H1 (cell line): ENCODE results near the gene HOXB9. TPM values are rescaled to one million over a fixed set of nuclear protein-coding genes. Genes with fewer than 3 reads are reported as not detected.

Experiments used
- CTCF ChIA-PET: fragments of 300-600 bp; sonication (Branson Sonifier 250); formaldehyde crosslinking; loops from one replicate; lab custom pipeline; 2021; ENCODE audit not compliant: partially characterized antibody; lab: Charles Lee
- POLR2A ChIA-PET: fragments of 300-600 bp; sonication (Branson Sonifier 250); formaldehyde crosslinking; loops from one replicate; lab custom pipeline; 2021; ENCODE audit warnings: inconsistent platforms; ENCODE audit not compliant: partially characterized antibody; lab: Charles Lee
- DNase-seq, 2 experiments: peaks; one replicate each; pipeline versions ENCODE4 v3.0.0 to v3.0.0-alpha.2; 2010 to 2022; ENCODE audit warnings: low spot score in 2 of 2, low read depth in 1 of 2, mixed read lengths in 1 of 2
- FAIRE-seq: peaks from 2 replicates; lab custom pipeline; 2011; peaks lifted over from hg19 to GRCh38; lab: Jason Lieb, UNC
- H2AFZ ChIP-seq: 2 replicates; pipeline ENCODE4 v1.8.1; 2012; ENCODE audit warnings: low read length, inconsistent platforms
- H2AK5ac ChIP-seq: 2 replicates; pipeline ENCODE4 v1.6.1; 2013; ENCODE audit warnings: low read depth, low read length
- H2BK120ac ChIP-seq: replicated peaks from 2 replicates; pipeline ENCODE3; 2013; ENCODE audit warnings: low read depth, low read length, inconsistent platforms
- H2BK12ac ChIP-seq: 2 replicates; pipeline ENCODE4 v1.6.1; 2013; ENCODE audit warnings: low read depth, low read length
- H2BK15ac ChIP-seq: 2 replicates; pipeline ENCODE4 v1.6.1; 2013; ENCODE audit warnings: low read length
- H2BK20ac ChIP-seq: 2 replicates; pipeline ENCODE4 v1.6.1; 2013; ENCODE audit warnings: low read length
- H2BK5ac ChIP-seq: 2 replicates; pipeline ENCODE4 v1.6.1; 2013; ENCODE audit warnings: low read depth, low read length
- H3K14ac ChIP-seq: 2 replicates; pipeline ENCODE4 v1.6.1; 2013; ENCODE audit warnings: inconsistent platforms; ENCODE audit not compliant: insufficient read length
- H3K18ac ChIP-seq: 2 replicates; pipeline ENCODE4 v1.6.1; 2013; ENCODE audit warnings: low read length; ENCODE audit errors: extremely low read depth
- H3K23ac ChIP-seq: 2 replicates; pipeline ENCODE4 v1.6.1; 2013; ENCODE audit warnings: inconsistent platforms; ENCODE audit not compliant: insufficient read length
- H3K23me2 ChIP-seq: 2 replicates; pipeline ENCODE4 v1.6.1; 2013; ENCODE audit warnings: low read depth, low read length
- H3K27ac ChIP-seq: 2 replicates; pipeline ENCODE4 v1.6.1; 2011; ENCODE audit warnings: low read depth, low read length, inconsistent platforms
- H3K27me3 ChIP-seq, 4 experiments: replicated peaks in 1 of 4; 1 replicate in 1 of 4; 2 replicates in 3 of 4; pipeline versions ENCODE4 v1.6.1 to v1.8.1; 2011 to 2013; ENCODE audit warnings: low read length in 3 of 4, mild to moderate bottlenecking in 3 of 4, inconsistent platforms in 2 of 4, mixed read lengths in 2 of 4, moderate library complexity in 1 of 4; ENCODE audit not compliant: control insufficient read depth in 3 of 4, insufficient read depth in 3 of 4; ENCODE audit errors: extremely low read depth in 1 of 4
- H3K36me3 ChIP-seq, 4 experiments: 2 replicates each; pipeline versions ENCODE4 v1.6.1 to v1.8.1; 2011 to 2013; ENCODE audit warnings: mild to moderate bottlenecking in 4 of 4, low read length in 3 of 4, moderate library complexity in 2 of 4, control low read depth in 1 of 4, inconsistent platforms in 1 of 4; ENCODE audit not compliant: insufficient read depth in 4 of 4, control insufficient read depth in 2 of 4
- H3K4ac ChIP-seq: replicated peaks from 2 replicates; pipeline ENCODE3; 2013; ENCODE audit warnings: low read length, low read depth, mixed read lengths, inconsistent platforms; ENCODE audit not compliant: insufficient read length
- H3K4me1 ChIP-seq, 4 experiments: replicated peaks in 1 of 4; 1 replicate in 1 of 4; 2 replicates in 3 of 4; pipeline versions ENCODE4 v1.6.1 to v1.8.1; 2011 to 2013; ENCODE audit warnings: low read length in 3 of 4, inconsistent platforms in 2 of 4, mixed read lengths in 1 of 4; ENCODE audit not compliant: insufficient read depth in 4 of 4, control insufficient read depth in 3 of 4
- H3K4me2 ChIP-seq, 2 experiments: 2 replicates each; pipeline versions ENCODE4 v1.6.1 to v1.8.1; 2011 to 2013; ENCODE audit warnings: low read depth in 2 of 2, low read length in 2 of 2, control low read depth in 1 of 2, inconsistent platforms in 1 of 2, mild to moderate bottlenecking in 1 of 2; ENCODE audit not compliant: insufficient read depth in 1 of 2
- H3K4me3 ChIP-seq, 4 experiments: fragments of 200-600, 300-600 bp in 1 of 4; sonication (generic), shearing (Covaris generic), sonication (Bioruptor Twin) in 1 of 4; 2 replicates each; pipeline versions ENCODE4 v1.5.1 to v1.8.1; 2011 to 2016; ENCODE audit warnings: low read length in 4 of 4, low read depth in 3 of 4, control low read depth in 2 of 4, inconsistent platforms in 2 of 4, mild to moderate bottlenecking in 2 of 4, mixed read lengths in 1 of 4, moderate library complexity in 1 of 4; ENCODE audit not compliant: insufficient read depth in 2 of 4; ENCODE audit errors: extremely low read depth in 1 of 4
- H3K56ac ChIP-seq: replicated peaks from 2 replicates; pipeline ENCODE3; 2013; ENCODE audit warnings: low read depth, mild to moderate bottlenecking, mixed read lengths, low read length, inconsistent platforms; ENCODE audit not compliant: insufficient read length
- H3K79me1 ChIP-seq: 2 replicates; pipeline ENCODE4 v1.6.1; 2013; ENCODE audit warnings: low read depth, low read length, control low read depth
- H3K79me2 ChIP-seq, 2 experiments: 2 replicates each; pipeline versions ENCODE4 v1.6.1 to v1.8.1; 2012 to 2013; ENCODE audit warnings: low read length in 2 of 2, mild to moderate bottlenecking in 2 of 2, inconsistent platforms in 1 of 2; ENCODE audit not compliant: insufficient read depth in 2 of 2, control insufficient read depth in 1 of 2
- H3K9ac ChIP-seq, 4 experiments: replicated peaks in 1 of 4; 1 replicate in 1 of 4; 2 replicates in 3 of 4; pipeline versions ENCODE4 v1.6.1 to v1.8.1; 2011 to 2013; ENCODE audit warnings: low read depth in 3 of 4, low read length in 3 of 4, control low read depth in 2 of 4, mild to moderate bottlenecking in 2 of 4, moderate library complexity in 2 of 4, inconsistent platforms in 1 of 4; ENCODE audit errors: extremely low read depth in 1 of 4
- H3K9me3 ChIP-seq, 2 experiments: 2 replicates each; pipeline versions ENCODE4 v1.6.1 to v1.8.1; 2012 to 2013; ENCODE audit warnings: mild to moderate bottlenecking in 2 of 2, moderate library complexity in 2 of 2, control low read depth in 1 of 2, inconsistent platforms in 1 of 2, low read depth in 1 of 2, low read length in 1 of 2, mixed read lengths in 1 of 2; ENCODE audit not compliant: insufficient read depth in 2 of 2
- H4K20me1 ChIP-seq, 2 experiments: replicated peaks in 1 of 2; 2 replicates each; pipeline versions ENCODE3 to v1.8.1; 2011 to 2013; ENCODE audit warnings: inconsistent platforms in 2 of 2, low read length in 2 of 2, mild to moderate bottlenecking in 1 of 2; ENCODE audit not compliant: insufficient read depth in 2 of 2, control insufficient read depth in 1 of 2
- H4K5ac ChIP-seq: 2 replicates; pipeline ENCODE4 v1.6.1; 2013; ENCODE audit warnings: low read length, low read depth, mixed read lengths, inconsistent platforms; ENCODE audit not compliant: insufficient read length
- H4K8ac ChIP-seq: 2 replicates; pipeline ENCODE4 v1.8.0; 2013; ENCODE audit warnings: mild to moderate bottlenecking, moderate library complexity, low read length, inconsistent platforms; ENCODE audit not compliant: insufficient read depth; ENCODE audit errors: extremely low read depth
- H4K91ac ChIP-seq: replicated peaks from 2 replicates; pipeline ENCODE3; 2013; ENCODE audit warnings: low read length, mixed read lengths, inconsistent platforms; ENCODE audit not compliant: insufficient read length
- ASH2L ChIP-seq: fragments of 200-600, 300-600 bp; sonication (generic); IDR thresholded peaks from one replicate; pipeline ENCODE4 v1.7.1; 2017; ENCODE audit warnings: low read length
- CEBPB ChIP-seq: IDR thresholded peaks from 2 replicates; pipeline ENCODE4 v1.6.1; 2012; ENCODE audit warnings: low read depth, low read length
- CTBP2 ChIP-seq: IDR thresholded peaks from 2 replicates; pipeline ENCODE4 v1.7.0; 2011; ENCODE audit warnings: borderline replicate concordance, mild to moderate bottlenecking, moderate library complexity, mixed read lengths, low read length; ENCODE audit not compliant: insufficient read depth, insufficient read length
- EZH2 ChIP-seq: fragments of 200-600 bp; sonication (generic); IDR thresholded peaks from 2 replicates; pipeline ENCODE4 v1.7.1; 2012; ENCODE audit warnings: low read depth, mild to moderate bottlenecking, moderate library complexity, low read length, inconsistent platforms; ENCODE audit not compliant: severe bottlenecking
- RBBP5 ChIP-seq: IDR thresholded peaks from 2 replicates; pipeline ENCODE4 v1.7.1; 2012; ENCODE audit warnings: low read depth, mild to moderate bottlenecking, inconsistent platforms, low read length, moderate library complexity, borderline replicate concordance
- RFX5 ChIP-seq: IDR thresholded peaks from 2 replicates; pipeline ENCODE4 v1.6.1; 2011; ENCODE audit warnings: low read depth, low read length, improper control_type of control experiment, borderline replicate concordance
- RNF2 ChIP-seq: fragments of 200-900, 300-1000 bp; sonication (generic); IDR thresholded peaks from 2 replicates; pipeline ENCODE4 v1.7.1; 2016; ENCODE audit warnings: borderline replicate concordance, low read depth, mild to moderate bottlenecking, antibody characterized with exemption, low read length; ENCODE audit not compliant: poor library complexity, severe bottlenecking; ENCODE audit errors: missing control alignments
- SIRT6 ChIP-seq: IDR thresholded peaks from one replicate; pipeline ENCODE4 v1.7.1; 2012; ENCODE audit warnings: low read length, inconsistent platforms
- SP1 ChIP-seq: IDR thresholded peaks from 2 replicates; pipeline ENCODE4 v1.6.1; 2011; ENCODE audit warnings: low read depth, low read length
- TBP ChIP-seq: IDR thresholded peaks from 2 replicates; pipeline ENCODE4 v1.6.1; 2011; ENCODE audit warnings: low read depth, low read length, improper control_type of control experiment
- YY1 ChIP-seq: IDR thresholded peaks from 2 replicates; pipeline ENCODE4 v1.6.1; 2011; ENCODE audit warnings: low read depth, mild to moderate bottlenecking, low read length
- WGBS, 2 experiments: shearing (Covaris generic) in 1 of 2; methylation state at CpG; one replicate each; pipeline versions ENCODE4 v1.1.6 to v1.1.7; 2013 to 2015; ENCODE audit warnings: low lambda C conversion rate in 2 of 2, mixed read lengths in 2 of 2, inconsistent platforms in 1 of 2, low coverage in 1 of 2, missing lambda C conversion rate in 1 of 2; ENCODE audit not compliant: insufficient replicate concordance in 2 of 2, insufficient coverage in 1 of 2, insufficient read length in 1 of 2; ENCODE audit errors: extremely low coverage in 1 of 2, missing lambda C conversion rate in 1 of 2; 5-methylcytosine and 5-hydroxymethylcytosine counted together
- polyA plus RNA-seq, 7 experiments: library from polyadenylated mRNA; depleted of rRNA in 3 of 7; stranded (reverse) in 5 of 7; unstranded in 2 of 7; fragments of >200 nt in 5 of 7; fragments of 200-250 nt in 2 of 7; gene quantifications; 1 replicate in 5 of 7; 2 replicates in 1 of 7; 4 replicates in 1 of 7; pipeline versions ENCODE4 v1.2.1 to v1.2.3, GENCODE V29; 2011 to 2013; ENCODE audit warnings: missing spikeins in 2 of 7, mixed read lengths in 2 of 7
- total RNA-seq: library from RNA; stranded (reverse); fragmentation: NEBNext Ultra II Directional; extraction: Animal tissue kit (Norgen Biotek cat#: 25700); gene quantifications from 2 replicates; pipeline ENCODE4 v1.2.1, GENCODE V29; 2021

The HOXB9 gene
- total and polyA plus RNA-seq, 2 of the 8 experiments (the other 6 are each of a cell fraction or from before 2014, with no cell fraction given), result not detected

DNA sequence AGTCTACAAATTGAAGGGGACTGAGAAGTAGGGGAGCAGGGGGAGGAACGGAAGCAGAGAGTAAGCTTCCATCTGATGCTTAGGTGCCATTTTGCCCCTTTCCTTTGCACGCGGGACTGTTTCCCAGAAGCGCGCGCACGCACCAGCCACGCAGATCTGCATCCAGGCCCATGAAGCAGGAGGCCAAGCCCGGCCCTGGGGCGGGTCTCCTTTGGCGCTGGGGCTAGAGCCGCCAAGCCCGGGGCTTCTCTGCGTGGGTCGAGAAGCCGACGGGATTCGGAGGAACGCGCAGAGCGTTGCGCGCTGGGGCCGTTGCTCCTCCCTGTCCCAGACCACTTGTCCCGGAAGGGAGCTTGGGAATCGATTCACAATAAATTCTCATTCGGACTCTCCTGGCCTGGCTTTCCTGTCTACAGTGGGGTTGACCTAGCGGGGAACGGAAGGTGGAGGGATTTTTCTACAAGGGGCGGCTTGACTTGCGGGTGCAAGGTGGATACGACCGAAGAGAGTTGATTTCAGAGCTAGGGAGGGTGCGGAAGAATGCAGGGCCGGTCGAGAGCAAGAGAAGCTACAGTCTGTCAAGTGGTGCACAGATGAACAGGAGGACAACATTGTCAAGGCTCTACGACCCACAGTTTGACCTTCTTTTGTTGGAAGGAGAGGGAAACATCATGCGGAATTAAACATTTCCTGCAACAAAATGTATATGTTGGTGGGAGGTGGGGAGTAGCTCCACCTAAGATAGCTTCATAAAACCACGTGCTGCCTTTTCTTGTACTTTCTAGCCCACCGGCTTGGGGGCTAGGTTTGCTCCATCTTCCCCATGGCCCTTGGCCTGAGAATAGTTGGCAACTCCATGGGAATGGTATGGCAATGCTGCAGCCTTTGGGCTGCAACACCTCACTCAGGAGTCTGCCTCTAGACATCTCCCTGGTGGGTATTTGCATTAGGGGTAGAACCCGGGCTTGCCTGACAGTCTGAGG lies 4.5 kb downstream of the HOXB9 start:
- H3K9ac ChIP-seq, result no peak overlapping the region
- H2BK5ac ChIP-seq, result no peak overlapping the region
- no peak overlapping the region for H3K23ac ChIP-seq
- no peak overlapping the region for H3K27ac ChIP-seq
- H2BK15ac ChIP-seq, result peak overlapping the region; percentile 98; the same call in 1 of the 2 replicates
- peak overlapping the region; percentile 46; the same call in 1 of the 2 replicates for H2AK5ac ChIP-seq
- peaks cover 98 to 100% (median 99%) of the 10 kb centered on the region in 4 experiments for H3K27me3 ChIP-seq
- H3K4me1 ChIP-seq, result peaks cover 0 to 9% (median 5%) of the 10 kb centered on the region in 4 experiments; a peak in 6 of 7 replicates
- CTCF ChIA-PET, result interaction anchor here (0.6 to 4.4 kb wide), 18 partner anchors 8 to 596 kb away, joined by 3 to 21 read pairs (median 4); partner anchors contain the start of gene HOXB5
- H3K79me2 ChIP-seq, result no peaks in the 10 kb centered on the region
- no peak overlapping the region for H4K91ac ChIP-seq
- H2BK120ac ChIP-seq, result no peak overlapping the region
- DNase-seq (no peak), FAIRE-seq (no peak)
- H3K4ac ChIP-seq, result no peak overlapping the region
- no peaks in the 10 kb centered on the region for H3K79me1 ChIP-seq
- peaks cover 0 to 13% (median 0%) of the 10 kb centered on the region in 4 experiments; a peak in 1 of 8 replicates for H3K36me3 ChIP-seq
- no peaks in the 10 kb centered on the region; the same call in 1 of the 2 replicates for H3K23me2 ChIP-seq
- H4K20me1 ChIP-seq, result peaks cover 25 to 40% of the 10 kb centered on the region in 2 experiments
- no peak overlapping the region for H2AFZ ChIP-seq
- no peak overlapping the region for H3K18ac ChIP-seq
- H4K8ac ChIP-seq, result no peak overlapping the region; the same call in 1 of the 2 replicates
- no peak overlapping the region for H2BK12ac ChIP-seq
- 12% methylated on average over 41 of the region's 41 CpGs; no CpG with 5 or more reads in 1 of the 2 experiments for WGBS, 2 experiments
- no peak overlapping the region for H3K4me3 ChIP-seq
- POLR2A ChIA-PET, result interaction anchor here (0.9 to 1.9 kb wide), 2 partner anchors 10 to 34 kb away, joined by 3 to 4 read pairs; no protein-coding TSS in a partner anchor
- no peak overlapping the region for H4K5ac ChIP-seq
- no peak overlapping the region for H3K56ac ChIP-seq
- H3K14ac ChIP-seq, result no peak overlapping the region
- H2BK20ac ChIP-seq, result no peak overlapping the region
- H3K4me2 ChIP-seq, result no peak overlapping the region
- H3K9me3 ChIP-seq, result no peaks in the 10 kb centered on the region
- TF ChIP-seq RBBP5 (no peak), ASH2L (no peak), CTBP2 (no peak), CEBPB (no peak), EZH2 (peak; percentile 96), RFX5 (no peak), SIRT6 (no peak), YY1 (no peak), TBP (no peak), SP1 (no peak), RNF2 (peak; percentile 91)
